ENCODE results near the gene DEPDC5.

DNA sequence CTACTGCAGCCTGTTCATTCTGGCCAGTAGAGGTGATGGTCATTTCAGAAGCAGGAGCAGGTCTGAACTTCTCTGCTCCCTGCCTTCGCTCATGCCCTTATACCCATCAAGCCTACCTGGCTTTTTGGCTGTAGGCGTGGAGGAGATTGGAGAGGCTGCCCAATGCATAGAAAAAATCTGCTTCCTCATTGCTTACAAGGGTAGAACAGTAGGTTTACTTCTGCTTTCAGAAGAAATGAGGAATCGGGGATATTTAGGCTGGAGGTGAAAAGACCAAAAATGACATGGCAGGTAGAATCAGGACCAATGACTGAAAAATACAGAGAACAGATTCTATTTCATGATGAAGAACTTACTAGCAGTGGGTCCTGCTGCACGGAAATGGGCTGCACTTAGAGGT, 117.7 kb downstream of the DEPDC5 start:
- TF ChIP-seq, protein P1, sequence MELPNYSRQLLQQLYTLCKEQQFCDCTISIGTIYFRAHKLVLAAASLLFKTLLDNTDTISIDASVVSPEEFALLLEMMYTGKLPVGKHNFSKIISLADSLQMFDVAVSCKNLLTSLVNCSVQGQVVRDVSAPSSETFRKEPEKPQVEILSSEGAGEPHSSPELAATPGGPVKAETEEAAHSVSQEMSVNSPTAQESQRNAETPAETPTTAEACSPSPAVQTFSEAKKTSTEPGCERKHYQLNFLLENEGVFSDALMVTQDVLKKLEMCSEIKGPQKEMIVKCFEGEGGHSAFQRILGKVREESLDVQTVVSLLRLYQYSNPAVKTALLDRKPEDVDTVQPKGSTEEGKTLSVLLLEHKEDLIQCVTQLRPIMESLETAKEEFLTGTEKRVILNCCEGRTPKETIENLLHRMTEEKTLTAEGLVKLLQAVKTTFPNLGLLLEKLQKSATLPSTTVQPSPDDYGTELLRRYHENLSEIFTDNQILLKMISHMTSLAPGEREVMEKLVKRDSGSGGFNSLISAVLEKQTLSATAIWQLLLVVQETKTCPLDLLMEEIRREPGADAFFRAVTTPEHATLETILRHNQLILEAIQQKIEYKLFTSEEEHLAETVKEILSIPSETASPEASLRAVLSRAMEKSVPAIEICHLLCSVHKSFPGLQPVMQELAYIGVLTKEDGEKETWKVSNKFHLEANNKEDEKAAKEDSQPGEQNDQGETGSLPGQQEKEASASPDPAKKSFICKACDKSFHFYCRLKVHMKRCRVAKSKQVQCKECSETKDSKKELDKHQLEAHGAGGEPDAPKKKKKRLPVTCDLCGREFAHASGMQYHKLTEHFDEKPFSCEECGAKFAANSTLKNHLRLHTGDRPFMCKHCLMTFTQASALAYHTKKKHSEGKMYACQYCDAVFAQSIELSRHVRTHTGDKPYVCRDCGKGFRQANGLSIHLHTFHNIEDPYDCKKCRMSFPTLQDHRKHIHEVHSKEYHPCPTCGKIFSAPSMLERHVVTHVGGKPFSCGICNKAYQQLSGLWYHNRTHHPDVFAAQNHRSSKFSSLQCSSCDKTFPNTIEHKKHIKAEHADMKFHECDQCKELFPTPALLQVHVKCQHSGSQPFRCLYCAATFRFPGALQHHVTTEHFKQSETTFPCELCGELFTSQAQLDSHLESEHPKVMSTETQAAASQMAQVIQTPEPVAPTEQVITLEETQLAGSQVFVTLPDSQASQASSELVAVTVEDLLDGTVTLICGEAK (IDR thresholded peaks at IDR 0.05; ENCODE audit: borderline replicate concordance), result no peak
- TF ChIP-seq SMC3 (IDR thresholded peaks at IDR 0.05; ENCODE audit: borderline replicate concordance, low read length), result no peak
